Epidermal melanocyte (primary cell): Measurements from ENCODE around the gene PPP3CA.

ENCODE experiments used
- DNase-seq: peaks from one replicate; pipeline ENCODE4 v3.0.0; 2011; ENCODE audit warnings: low spot score; ENCODE audit not compliant: insufficient read length

The PPP3CA gene

DNA sequence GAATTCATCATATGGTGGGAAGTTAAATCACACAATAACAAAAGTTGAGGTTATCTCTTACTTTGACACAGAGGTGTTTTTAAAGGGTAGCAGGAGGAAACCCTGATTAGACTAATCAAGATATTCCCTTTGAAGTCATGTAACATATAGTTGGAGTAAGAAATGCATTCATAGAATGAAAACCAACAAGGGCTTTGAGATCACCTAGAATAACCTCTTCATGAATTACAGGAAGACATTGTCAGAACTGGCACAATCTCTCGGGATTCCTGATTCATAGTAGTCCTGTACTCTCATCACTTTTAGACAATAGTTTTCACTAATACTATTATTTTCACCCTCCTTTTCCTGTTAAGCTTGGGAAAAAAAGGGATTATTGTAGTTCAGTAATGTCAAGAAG lies 170.2 kb downstream of the PPP3CA start:
- DNase-seq = no peak

DNA sequence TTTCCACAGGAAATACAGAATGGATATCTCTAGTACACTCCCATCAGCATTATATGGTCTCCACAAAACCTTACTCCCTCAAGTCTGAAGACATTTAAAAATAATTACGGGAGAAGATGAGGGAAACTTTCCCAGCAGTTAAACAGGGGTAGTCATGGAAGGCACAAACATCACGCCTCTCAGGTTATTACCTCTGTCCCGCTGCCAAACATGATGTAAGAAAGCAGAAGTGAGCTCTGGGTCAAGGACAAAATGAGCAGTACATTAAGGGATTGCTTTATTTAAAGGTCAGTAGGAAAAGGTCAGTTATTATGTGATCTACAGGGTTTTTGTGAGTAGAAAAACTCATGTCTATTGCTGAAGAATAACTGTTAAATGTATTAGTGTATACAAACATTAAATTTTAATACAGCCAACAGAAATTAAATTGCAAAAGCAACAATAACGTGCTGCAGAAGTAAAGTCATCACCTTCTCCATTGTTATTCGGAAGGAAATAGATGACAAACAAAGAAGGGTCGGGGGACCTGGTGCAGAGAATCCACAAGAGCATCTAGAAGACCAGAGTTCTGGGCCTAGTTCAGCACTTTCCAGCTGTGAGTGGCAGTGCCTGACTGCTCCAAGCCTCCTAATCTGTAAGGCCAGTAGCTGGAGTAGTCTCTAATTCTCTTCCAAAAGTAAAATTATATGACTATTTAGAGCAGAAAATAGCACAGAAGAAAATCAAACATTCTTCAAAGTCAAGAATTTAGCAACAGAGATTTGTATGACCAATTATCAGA lies 171.2 kb downstream of the PPP3CA start:
- no peak for DNase-seq

DNA sequence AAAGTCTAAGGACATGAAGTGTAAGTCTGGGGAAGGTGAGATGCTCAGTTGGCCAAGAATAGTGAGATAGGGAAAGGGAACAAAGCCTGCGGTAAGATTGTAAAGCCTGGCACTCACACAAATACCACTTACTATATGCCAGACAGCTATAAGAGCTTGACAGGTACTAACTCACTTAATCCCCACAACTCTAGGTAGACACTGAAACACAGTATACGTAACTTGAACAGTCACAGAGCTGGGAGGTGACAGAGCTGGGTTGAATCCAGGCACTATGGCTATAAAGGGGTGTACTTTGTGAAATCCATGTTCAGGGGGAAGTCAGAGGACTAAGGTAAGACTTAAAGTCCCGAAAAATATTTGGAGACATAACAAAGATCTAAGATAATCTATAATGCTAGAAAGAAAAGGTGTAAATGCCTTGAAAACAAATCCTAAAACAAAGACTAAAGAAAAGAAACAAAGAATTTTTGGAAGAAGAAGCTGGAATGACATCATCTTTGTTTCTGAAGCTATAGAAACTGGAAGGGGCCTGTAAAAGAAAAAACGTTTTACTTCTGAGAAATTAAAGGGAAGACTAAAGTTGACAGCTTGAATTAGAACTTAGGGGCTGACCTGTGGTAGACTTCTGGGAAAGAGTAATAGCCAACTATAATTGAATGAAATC lies 172.5 kb downstream of the PPP3CA start:
- DNase-seq = no peak

DNA sequence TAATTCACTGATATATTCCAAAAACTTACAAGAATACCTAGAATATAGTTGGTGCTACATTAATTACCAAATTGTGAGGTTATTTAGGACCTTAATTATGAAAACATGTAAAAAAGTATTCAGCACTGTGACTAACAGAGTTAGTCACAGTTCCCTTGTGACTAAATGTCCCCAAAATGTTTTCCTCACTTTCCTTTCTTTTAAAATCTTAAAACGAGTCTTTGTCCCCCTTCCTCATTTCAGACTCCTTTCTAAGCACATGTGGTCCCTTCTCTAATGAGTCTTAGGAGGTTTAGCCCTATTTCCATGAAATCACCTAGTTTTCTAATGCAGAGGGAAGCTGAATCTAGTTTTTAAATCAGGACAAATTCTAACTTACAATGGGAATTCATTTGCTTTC lies 175.0 kb downstream of the PPP3CA start:
- no peak for DNase-seq

DNA sequence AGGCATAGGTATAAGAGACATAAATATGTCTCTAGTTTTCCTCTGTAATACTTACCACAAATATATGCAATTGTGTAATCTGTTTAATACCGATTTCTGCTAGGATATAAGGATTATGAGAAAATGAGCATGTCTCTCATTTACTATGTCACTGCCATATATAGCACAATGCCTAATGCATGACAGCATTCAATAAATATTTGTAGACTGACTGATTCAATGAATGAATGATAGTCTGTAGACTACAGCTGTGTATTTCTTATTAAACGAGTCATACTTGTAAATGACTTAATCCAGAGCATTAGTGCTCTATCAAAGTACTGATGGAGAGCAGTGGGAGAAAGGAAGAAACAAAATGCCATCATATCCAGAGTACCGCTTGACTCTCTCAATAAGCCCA lies 175.6 kb downstream of the PPP3CA start:
- DNase-seq = no peak

DNA sequence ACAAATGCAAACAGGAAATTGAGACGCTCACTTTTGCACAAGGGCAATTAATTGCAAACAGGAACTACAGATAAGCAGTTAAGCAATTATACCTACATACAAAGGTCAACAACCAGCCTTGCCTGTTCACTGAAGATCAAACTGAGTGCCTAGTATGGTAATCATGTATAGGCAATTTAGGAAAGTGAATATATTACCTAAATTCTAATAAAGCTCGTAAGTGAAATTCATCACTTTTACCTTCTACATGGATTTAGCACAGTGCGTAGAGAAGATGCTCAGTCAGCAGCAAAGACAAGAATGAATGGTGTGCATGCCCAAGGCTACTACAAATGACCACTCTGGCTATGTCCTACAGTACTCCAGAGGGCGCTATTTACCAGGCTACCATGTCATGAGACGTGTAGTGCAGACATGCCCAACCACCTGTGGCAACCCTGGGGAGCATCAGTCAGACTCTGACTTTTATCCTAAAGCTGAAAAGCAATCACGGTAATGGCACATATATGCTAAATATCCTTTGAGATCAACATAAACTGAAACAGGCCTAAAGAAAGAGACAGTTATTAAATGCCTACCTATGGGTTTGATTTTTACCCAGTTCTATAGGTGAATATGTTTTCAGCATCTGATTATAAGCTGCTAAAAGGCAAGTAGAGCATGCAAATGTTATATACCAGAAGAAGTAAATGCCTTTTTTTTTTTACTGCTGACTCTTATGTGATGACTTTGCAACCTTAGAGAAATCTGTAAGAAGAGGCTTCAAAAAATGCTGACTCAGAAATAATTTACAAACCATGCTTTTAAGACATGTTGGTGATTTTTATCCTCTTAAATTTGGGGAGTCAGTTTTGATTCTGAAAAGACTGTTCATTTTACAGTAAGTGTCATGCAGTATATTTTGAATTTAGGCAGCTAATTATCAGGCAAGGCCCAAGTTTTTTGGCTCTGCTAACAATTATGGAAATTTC lies 178.0 kb downstream of the PPP3CA start:
- DNase-seq = no peak

DNA sequence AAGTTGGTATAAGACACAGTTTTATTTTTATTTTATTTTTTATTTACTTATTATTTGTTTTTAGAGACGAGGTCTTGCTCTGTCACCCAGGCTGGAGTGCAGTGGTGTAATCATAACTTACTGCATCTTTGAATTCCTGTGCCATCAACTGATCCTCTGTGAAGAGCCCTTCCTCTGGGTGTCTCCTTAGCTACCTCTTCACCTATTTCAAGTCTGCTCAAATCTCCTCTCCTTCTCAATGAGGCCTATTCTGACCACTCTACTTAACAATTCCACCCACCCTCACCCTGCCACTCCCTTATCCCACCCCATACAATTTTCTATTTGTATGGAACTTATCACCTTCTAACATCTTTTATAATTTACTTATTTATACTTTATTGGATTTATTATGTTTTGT lies 183.4 kb downstream of the PPP3CA start:
- no peak for DNase-seq

DNA sequence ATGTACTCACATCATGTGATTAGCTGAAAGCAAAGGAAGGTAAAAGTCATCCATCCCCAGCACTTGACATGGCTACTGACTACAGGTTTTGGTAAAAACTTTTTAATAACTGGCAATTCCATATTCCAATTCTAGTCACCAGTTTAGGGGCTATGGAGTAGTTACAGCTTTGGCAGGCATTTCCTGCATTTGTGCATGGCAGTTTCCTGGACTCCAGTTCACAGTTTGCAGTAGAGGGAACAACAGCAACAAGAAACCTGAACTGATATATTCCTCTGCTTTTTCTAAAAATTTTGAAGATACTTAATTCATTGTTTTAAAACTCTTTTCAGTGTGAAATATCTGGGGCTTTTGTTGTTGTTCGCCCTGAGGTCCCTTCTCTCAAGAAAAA lies 184.3 kb downstream of the PPP3CA start:
- no peak for DNase-seq

DNA sequence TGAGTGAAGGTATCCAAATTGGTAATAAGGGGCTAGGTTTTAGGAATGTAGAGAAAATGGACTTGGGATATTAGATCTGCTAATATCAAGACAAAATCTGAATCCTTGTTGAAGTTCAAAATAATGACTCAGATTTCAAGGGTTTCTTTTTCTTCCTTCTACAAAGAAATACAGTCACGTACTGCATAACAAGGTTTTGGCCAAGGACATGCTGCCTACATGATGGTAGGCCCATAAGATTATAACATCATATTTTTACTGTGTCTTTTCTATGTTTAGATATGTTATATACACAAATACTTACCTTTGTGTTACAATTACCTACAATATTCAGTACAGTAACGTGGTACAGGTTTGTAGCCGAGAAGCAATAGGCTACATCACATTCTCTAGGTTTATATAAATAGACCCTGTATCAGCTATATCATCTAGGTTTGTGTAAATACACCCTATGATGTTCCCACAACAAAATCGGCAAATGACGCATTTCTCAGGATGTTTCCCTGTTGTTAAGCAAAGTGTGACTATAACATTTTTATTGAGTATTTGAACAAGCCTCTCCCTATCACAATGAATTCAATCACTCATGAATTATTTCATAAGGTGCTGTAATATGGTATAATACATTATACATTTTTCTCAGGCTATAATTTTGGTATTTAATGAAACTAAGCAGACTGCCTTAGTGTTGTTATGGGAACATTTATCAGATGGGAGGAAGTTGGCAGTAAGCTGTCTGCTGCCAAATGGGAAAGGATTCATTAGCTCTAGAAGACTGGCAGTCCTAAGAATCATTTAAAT lies 186.3 kb downstream of the PPP3CA start:
- DNase-seq = no peak

DNA sequence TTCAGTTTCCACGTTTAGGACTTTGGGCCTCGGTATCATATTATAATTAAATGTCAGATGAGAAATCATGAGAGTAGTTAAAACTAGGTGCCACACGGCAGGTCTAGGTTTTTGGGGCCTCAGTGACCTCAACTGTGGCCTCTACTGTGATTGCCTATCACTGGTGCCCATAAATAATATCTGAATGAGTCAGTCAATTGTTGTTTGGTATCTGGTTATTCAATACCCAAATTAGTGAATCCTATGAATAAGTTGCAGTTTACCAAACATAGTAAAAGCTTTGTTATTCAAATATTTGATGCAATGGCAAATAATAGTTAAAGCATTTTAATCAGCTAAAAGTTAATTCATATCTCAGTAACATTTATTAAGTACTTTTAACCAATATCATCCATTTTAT lies 188.8 kb downstream of the PPP3CA start:
- DNase-seq = no peak

DNA sequence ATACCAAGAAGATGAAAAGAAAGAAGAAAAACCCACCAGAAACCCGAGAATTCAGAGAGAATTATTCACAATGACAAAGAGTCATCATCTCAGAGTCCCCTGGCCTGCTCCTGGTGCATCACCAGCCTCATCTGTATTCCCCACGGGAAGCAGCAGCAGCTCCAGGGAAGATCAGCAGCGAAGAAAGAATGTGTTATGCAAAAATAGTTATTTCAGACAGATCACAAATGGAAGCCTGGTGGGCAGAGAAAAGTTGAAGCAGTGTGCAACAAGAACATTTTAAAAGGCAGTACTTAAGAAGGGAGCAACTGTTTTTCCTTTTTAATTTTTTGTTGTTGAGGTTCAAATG lies 189.2 kb downstream of the PPP3CA start:
- no peak for DNase-seq

DNA sequence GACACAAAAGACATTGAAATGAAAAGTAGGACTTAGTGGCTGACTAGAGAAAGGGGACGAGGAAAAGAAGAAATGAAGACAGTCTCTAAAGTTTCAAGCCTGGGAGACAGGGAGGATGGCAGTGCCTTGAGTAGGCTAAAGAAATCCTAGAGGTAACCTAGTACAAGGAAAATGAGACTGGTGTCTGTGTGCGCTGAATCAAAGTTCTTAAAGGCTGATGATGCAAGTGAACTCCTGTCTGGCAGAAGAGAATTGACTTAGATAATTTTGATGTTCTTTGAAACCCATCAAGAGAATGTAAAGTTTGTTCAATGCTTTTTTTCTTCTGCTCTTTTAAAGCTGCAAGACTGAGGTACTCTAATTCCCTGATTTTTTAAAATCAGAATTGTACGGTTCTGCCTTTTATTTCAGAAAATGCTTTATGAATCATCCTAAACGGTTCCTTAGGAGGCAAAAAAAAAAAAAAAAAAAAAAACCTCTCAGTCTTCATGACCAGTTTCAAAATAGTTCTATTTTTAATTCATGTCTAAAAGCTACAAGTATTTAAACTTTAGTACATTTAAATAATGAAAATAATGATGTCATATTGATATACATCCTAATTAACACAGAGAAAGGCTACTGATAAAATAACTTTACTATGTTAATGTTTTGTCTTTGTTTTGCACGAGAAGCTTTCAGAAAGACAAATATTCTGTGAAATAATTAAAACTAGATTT lies 189.8 kb downstream of the PPP3CA start:
- no peak for DNase-seq

DNA sequence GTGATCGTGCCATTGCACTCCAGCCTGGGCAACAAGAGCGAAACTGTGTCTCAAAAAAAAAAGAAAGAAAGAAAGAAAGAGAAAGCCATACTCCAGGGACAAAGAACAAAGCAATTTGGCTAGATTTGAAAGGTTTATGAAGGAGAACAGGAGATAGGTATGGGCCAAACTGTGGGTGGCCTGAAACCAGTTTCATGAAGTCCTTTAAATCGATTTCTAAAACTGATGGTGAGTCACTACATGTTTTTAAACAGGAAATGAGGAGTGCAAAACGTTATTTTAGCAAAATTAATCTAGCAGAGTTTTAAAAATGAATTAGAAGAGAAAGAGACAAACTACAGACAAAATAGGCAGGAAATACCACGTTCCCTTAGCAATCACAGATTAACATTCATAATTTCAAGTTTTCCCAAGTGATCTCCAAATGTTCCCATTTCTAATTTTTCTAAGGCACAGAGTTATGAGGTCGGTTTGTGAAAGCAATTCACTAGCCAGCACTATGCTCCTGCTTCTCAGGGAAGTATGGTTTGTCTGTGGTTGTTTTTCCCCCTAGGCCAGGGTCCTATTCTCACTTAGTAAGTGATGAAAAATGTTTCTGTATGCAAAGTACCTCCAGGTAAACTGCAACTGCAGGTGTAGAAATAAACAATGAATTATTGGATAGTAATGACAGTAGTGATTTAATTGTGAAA lies 190.6 kb downstream of the PPP3CA start:
- DNase-seq = no peak

DNA sequence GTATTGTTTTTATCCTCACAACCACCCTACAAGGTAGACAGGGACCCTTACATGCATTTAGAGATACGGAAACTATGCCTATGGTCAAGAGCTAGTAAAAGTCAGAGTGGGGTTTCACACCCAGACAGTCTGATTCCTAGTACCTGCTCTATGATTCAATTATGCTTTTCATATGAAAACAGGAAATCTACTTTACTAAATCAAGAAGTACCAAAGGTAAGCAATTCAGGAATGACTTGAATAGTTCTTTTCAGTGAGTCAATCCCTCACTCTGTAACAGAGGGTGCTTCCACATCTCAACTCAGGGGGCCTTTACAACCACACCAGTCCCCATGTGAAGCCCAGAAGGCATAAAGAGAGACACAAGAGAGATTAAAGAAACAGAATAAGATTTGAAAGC lies 191.4 kb downstream of the PPP3CA start:
- no peak for DNase-seq

DNA sequence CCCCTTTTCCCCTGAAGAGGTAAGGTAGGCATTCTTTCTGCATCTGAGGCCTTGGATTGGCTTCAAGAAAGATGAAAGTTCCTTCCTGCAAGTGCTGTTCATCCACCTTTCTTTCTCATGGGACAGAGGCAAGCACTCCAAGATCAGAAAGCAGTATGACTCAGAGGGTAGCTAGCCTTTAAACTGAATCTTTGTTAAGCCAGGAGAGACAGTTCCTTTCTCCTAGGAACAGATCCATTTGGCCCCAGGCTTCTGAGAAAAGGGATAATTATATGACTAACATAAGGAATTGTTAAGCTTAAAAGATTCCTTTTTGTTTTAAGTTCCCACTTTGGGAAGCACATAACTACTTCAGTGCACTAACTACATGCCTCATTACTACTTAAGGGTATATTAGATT lies 192.0 kb downstream of the PPP3CA start:
- no peak for DNase-seq

DNA sequence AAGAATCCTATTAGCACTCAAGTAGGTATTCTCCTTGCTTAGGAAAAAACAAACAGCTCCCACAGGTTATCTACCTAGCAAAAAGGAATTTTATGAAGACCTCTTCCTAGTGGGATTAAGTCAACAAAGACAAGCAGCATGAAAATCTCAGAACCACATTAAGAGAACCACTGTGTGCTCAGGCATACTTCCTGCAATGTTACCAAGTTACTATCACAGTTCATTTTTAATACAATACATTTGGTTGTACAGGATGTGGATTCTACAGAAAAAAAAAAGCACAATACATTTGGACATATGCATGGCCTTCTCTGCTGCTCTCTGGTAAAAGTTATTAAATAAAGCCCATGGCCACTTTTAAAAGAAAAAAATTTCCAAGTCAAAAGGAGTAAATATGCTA lies 193.7 kb downstream of the PPP3CA start:
- DNase-seq = no peak

DNA sequence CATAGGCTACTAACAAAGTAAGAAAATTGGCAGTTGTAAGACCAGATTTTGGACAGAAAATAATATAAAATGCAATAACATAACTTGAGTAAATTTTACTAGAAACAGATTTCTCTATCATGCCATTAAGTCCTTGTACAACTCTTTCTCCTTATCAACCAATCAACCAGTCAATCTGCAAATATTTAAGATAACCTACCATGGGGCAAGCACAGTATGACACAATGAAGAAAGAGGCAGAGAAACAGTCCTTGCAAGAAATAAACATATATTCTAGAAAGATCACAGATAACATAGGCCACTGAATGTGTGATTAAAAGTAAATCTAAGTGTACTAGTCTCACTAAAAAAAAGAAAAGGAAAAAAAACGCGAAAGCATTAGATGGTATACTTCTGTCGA lies 194.8 kb downstream of the PPP3CA start:
- no peak for DNase-seq

DNA sequence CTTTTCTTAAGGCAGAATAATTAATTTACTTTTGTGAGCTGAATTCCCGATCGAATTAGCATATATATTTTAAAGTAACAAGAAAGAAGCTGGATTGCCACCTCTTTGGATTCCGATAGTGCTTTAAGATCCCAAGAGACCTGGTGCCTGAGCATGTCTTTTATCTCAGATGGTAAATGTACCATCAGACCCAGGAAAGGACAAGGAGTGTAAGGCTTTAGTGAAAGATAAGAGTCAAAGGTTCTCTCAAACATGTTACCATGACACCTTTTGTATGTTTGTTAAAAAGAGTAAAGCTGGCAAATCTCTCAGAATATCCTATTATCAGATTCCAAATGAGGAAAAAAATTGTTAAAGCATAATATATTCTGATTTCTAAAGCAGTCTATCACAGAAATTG lies 198.8 kb downstream of the PPP3CA start:
- DNase-seq = no peak

DNA sequence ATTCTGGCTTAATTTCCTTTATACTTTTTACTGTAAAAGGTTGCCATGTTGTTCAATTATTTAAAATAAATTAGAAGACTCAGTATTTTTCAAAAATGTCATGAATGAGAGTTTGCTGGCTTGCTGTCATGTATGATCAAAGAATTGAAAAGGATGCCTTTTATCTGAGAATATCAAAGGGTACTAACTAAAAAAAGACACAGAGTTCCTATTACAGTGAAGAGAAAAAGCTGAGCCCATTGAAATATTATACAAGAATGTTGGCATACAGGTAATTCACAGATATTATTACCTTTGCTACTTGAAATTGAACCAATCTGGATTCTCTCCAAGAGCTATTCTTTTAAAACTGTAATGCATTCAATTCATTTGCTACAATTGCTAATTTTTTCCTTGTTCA lies 200.0 kb downstream of the PPP3CA start:
- DNase-seq = no peak

DNA sequence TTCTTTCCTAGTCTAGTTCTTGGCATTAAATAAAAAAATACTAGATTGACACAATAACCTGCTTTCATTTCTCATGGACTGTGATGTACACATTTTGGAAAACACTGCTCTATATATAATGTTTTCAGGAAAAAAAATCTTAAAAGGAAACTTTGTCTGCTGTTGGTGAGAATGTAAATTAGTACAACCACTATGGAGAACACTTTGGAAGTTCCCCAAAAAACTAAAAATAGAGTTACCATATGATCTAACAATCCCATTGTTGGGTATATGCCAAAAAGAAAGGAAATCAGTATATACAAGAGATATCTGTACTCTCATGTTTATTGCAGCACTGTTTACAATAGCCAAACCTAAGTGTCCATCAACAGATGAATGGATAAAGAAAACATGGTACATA lies 202.3 kb downstream of the PPP3CA start:
- no peak for DNase-seq
